Progenitor cell of endocrine pancreas (in vitro differentiated cells): ENCODE measurements around the gene C1orf174. TPM values are rescaled to one million over a fixed set of nuclear protein-coding genes. Genes with fewer than 3 reads are reported as not detected.

Source experiments
- DNase-seq: peaks from one replicate; pipeline ENCODE4 v3.0.0; 2021; ENCODE audit warnings: low spot score; ENCODE audit not compliant: unreplicated experiment
- H3K27ac Mint-ChIP-seq: 2 replicates; pipeline ENCODE4 v1.8.0; 2021; ENCODE audit warnings: mild to moderate bottlenecking, moderate library complexity, mixed read lengths
- H3K27me3 Mint-ChIP-seq: 2 replicates; pipeline ENCODE4 v1.8.0; 2021; ENCODE audit warnings: mixed read lengths
- H3K36me3 Mint-ChIP-seq: 2 replicates; pipeline ENCODE4 v1.8.0; 2022; ENCODE audit warnings: mixed read lengths; ENCODE audit not compliant: insufficient read depth
- H3K4me1 Mint-ChIP-seq: 2 replicates; pipeline ENCODE4 v1.8.0; 2021; ENCODE audit warnings: low read depth, mixed read lengths
- H3K4me3 Mint-ChIP-seq: 2 replicates; pipeline ENCODE4 v1.8.0; 2021; ENCODE audit warnings: low read depth, mild to moderate bottlenecking, moderate library complexity, mixed read lengths
- H3K9me3 Mint-ChIP-seq: 2 replicates; pipeline ENCODE4 v1.8.0; 2021; ENCODE audit warnings: low read depth, mixed read lengths
- CTCF ChIP-seq: fragments of 200-600 bp; sonication (generic); IDR thresholded peaks from one replicate; pipeline ENCODE4 v1.5.0; 2021; ENCODE audit warnings: antibody characterized with exemption, mild to moderate bottlenecking; ENCODE audit not compliant: unreplicated experiment
- total RNA-seq: library from RNA; stranded (reverse); gene quantifications from 2 replicates; pipeline ENCODE4 v1.2.1, GENCODE V29; 2021

C1orf174 gene
- total RNA-seq, 1 donor from 2014 or later, result 26.9 TPM

DNA sequence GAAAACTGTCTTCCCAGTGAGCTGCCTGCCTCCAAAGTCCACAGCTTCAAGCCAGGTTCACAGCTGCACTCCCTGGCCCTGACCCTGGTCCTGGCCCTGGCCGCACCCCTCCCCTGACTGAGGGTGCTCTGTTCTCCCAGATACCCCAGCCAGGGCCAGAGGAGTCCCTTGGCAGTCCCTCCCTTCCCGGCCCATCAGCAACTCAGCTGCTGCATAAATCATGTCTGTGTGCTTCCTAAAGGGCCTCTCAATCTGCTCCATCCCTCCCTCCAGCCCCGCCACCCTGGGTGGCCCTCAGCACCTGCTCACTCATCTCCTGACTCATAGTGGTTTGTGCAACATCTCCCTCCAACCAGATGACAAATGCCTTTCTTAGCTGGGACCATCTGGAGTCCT, 24.8 kb upstream of the C1orf174 start:
- Mint-ChIP-seq H3K9me3 (peaks cover 3% of the 10 kb centered on the region), H3K36me3 (no peaks in the 10 kb centered on the region), H3K27me3 (peaks cover 17% of the 10 kb centered on the region), H3K4me1 (no peaks in the 10 kb centered on the region), H3K27ac (no peak overlapping the region), H3K4me3 (no peak overlapping the region)
- TF ChIP-seq CTCF, result no peak
- no peak for DNase-seq

DNA sequence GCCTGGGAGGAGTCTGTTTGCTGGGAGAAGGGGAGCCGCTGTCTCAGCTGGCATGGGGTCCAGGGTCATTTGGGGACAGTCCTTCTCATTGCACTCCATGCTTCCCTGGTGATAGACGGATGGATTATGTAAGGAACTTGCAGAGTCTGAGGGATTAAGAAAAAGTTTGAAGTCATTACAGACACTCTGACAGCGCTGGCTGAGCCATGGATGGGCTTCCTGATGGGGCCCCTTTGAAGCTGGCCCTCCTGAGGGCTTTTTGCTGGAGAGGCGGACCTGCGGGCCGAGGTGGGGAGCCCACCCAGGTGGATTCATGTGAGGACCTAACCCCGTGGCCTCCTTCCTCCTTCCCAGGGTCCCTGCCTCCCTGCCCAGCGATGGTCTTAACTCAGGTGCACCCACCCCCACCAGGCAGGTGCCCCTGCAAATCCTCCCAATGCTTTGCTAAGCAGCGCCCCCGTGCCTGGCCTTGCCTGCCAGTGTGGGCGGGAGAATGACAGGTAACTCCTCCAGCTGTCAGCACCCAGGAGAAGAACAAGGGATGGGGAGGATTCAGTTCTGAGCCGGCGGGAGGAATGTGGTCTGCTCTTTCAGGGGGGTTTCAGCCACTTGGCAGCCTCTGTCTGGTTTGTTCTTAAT, 24.2 kb upstream of the C1orf174 start:
- no peaks in the 10 kb centered on the region for H3K36me3 Mint-ChIP-seq
- H3K27me3 Mint-ChIP-seq, result peaks cover 17% of the 10 kb centered on the region
- no peak overlapping the region for H3K4me3 Mint-ChIP-seq
- H3K4me1 Mint-ChIP-seq, result no peaks in the 10 kb centered on the region
- H3K9me3 Mint-ChIP-seq, result peaks cover 3% of the 10 kb centered on the region
- H3K27ac Mint-ChIP-seq, result no peak overlapping the region
- no peak for DNase-seq
- no peak for TF ChIP-seq CTCF

GRCh38 chr1:3923378-3924185, 23.5 kb upstream of the C1orf174 start:
- Mint-ChIP-seq H3K36me3 (no peaks in the 10 kb centered on the region), H3K27me3 (peaks cover 16% of the 10 kb centered on the region), H3K27ac (no peak overlapping the region), H3K4me1 (no peaks in the 10 kb centered on the region), H3K4me3 (no peak overlapping the region), H3K9me3 (peaks cover 3% of the 10 kb centered on the region)
- no peak for DNase-seq
- no peak for TF ChIP-seq CTCF

- Mint-ChIP-seq H3K27ac (no peak overlapping the region), H3K27me3 (peaks cover 18% of the 10 kb centered on the region), H3K4me1 (no peaks in the 10 kb centered on the region), H3K9me3 (peaks cover 3% of the 10 kb centered on the region), H3K4me3 (no peak overlapping the region), H3K36me3 (no peaks in the 10 kb centered on the region)
- DNase-seq, result no peak
- no peak for TF ChIP-seq CTCF
Measured at GRCh38 chr1:3922851-3923250, 22.8 kb upstream of the C1orf174 start.

DNA sequence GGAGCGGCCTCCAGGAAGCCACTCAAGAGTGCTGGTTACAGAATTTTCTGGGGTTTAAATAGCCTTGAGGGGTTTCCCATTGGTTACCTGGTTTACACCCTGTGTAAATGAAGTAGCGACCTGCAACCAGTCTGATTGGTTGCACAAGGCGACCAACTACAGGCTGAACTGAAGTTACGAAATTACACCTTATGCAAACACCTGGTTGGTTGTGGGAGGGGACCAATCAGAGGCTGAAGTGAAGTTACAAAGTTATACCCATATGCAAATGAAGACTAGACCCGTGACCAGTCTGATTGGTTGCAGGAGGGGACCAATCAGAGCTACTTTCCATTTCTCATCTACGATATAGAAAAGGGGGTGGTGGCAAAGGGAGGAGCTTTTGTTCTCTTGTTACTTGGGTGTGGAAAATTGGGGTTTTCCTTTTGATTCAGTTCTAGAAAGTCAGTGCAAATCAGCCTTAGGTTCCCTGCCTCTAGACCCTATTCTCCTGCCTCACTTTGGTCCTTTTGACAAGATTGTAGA, 22.2 kb upstream of the C1orf174 start:
- no peak overlapping the region for H3K27ac Mint-ChIP-seq
- no peak for DNase-seq
- peaks cover 18% of the 10 kb centered on the region for H3K27me3 Mint-ChIP-seq
- H3K4me3 Mint-ChIP-seq, result no peak overlapping the region
- no peak for TF ChIP-seq CTCF
- no peaks in the 10 kb centered on the region for H3K36me3 Mint-ChIP-seq
- H3K4me1 Mint-ChIP-seq, result no peaks in the 10 kb centered on the region
- H3K9me3 Mint-ChIP-seq, result peaks cover 3% of the 10 kb centered on the region
